MCF 10A (cell line): ENCODE data around the gene ENO4. TPM values are rescaled to one million over a fixed set of nuclear protein-coding genes. Genes with fewer than 3 reads are reported as not detected.

Experiments used
- BruUV-seq: library from RNA; stranded (reverse); fragments of 400-500 nt; replicated peaks from 2 replicates; lab custom pipeline; 2021; lab: Mats Ljungman, UMichigan
- CTCF ChIA-PET: fragments of 300-600 bp; sonication (Branson Sonifier 250); formaldehyde crosslinking; extraction: SDS; loops from one replicate; lab custom pipeline; 2021; ENCODE audit warnings: antibody characterized with exemption, inconsistent platforms; lab: Yijun Ruan, JAX
- POLR2A ChIA-PET: fragments of 300-600, 350-650 bp; sonication (Branson Sonifier 250); formaldehyde crosslinking; extraction: SDS; loops from one replicate; lab custom pipeline; 2020; ENCODE audit warnings: antibody characterized with exemption, inconsistent platforms; lab: Yijun Ruan, JAX
- DNase-seq: peaks from one replicate; pipeline ENCODE4 v3.0.0-alpha.2; 2018; ENCODE audit not compliant: unreplicated experiment
- H3K27ac Mint-ChIP-seq: one replicate; pipeline ENCODE4 v1.8.0; 2022; ENCODE audit warnings: mild to moderate bottlenecking, low read depth, mixed read lengths; ENCODE audit not compliant: unreplicated experiment
- H3K27me3 Mint-ChIP-seq: one replicate; pipeline ENCODE4 v1.8.0; 2022; ENCODE audit warnings: mixed read lengths; ENCODE audit not compliant: insufficient read depth, unreplicated experiment
- H3K36me3 Mint-ChIP-seq: one replicate; pipeline ENCODE4 v1.8.0; 2022; ENCODE audit warnings: mild to moderate bottlenecking, moderate library complexity, mixed read lengths; ENCODE audit not compliant: insufficient read depth, unreplicated experiment
- H3K4me1 Mint-ChIP-seq: one replicate; pipeline ENCODE4 v1.8.0; 2022; ENCODE audit warnings: mixed read lengths; ENCODE audit not compliant: insufficient read depth, unreplicated experiment
- H3K4me3 Mint-ChIP-seq: one replicate; pipeline ENCODE4 v1.8.0; 2022; ENCODE audit warnings: mild to moderate bottlenecking, moderate library complexity, mixed read lengths; ENCODE audit not compliant: unreplicated experiment
- H3K9me3 Mint-ChIP-seq: one replicate; pipeline ENCODE4 v1.8.0; 2022; ENCODE audit warnings: mixed read lengths; ENCODE audit not compliant: unreplicated experiment
- intact Hi-C: fragments of 100-400 bp; cut with micrococcal nuclease; formaldehyde crosslinking; loops from 2 replicates; pipeline ENCODE4 v1.14.1; 2022
- total RNA-seq: library from RNA; stranded (reverse); gene quantifications from 2 replicates; pipeline ENCODE4 v1.2.3, GENCODE V29; 2022
- TF ChIP-seq, protein P1 (sequence below): fragments of 200-600 bp; IDR thresholded peaks from one replicate; pipeline ENCODE4 v1.8.0; 2022; ENCODE audit warnings: antibody characterized with exemption, mild to moderate bottlenecking; ENCODE audit not compliant: unreplicated experiment

Gene ENO4
- total RNA-seq, 1 experiment from 2014 or later: not detected

DNA sequence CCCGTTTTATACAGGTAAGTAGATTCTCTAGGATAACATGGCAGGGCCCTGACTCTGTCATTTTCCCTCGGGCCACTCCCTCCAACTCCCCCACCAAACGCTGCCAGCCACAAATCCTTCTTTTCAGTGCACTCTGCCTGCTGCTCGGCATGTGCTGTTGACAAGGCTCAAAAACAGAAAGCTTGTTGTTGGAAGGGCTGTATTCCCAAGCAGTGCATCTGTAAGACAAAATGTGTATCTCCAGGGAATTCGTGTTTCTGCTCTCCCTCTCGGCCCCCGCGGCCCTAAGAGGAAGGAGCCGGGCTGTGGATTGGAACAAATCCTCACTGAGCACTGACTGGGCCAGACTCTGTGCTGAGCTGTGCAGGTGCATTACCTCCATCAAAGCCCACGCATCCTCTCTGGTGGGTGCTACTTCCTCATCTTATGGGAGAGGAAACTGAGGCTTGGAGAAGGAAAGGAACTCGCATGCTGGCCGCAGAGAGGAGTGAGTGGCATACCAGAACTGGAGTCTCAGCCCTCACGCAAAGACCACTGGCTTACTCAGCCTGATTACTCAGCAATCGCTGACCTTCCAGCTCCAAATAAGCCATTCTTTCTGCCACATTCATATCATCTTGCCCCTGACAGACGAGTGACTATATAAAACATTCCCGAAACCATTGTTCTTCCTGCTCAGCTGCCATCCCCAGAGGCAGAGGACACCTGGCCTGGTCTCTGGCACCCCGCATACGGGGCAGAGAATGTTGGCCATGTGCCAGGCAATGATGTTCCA is 33.5 kb upstream of the ENO4 start:
- Mint-ChIP-seq H3K27ac (no peak overlapping the region), H3K9me3 (no peaks in the 10 kb centered on the region), H3K36me3 (peaks cover 7% of the 10 kb centered on the region), H3K27me3 (peaks cover 33% of the 10 kb centered on the region), H3K4me1 (no peaks in the 10 kb centered on the region), H3K4me3 (no peak overlapping the region)
- TF ChIP-seq, protein P1, sequence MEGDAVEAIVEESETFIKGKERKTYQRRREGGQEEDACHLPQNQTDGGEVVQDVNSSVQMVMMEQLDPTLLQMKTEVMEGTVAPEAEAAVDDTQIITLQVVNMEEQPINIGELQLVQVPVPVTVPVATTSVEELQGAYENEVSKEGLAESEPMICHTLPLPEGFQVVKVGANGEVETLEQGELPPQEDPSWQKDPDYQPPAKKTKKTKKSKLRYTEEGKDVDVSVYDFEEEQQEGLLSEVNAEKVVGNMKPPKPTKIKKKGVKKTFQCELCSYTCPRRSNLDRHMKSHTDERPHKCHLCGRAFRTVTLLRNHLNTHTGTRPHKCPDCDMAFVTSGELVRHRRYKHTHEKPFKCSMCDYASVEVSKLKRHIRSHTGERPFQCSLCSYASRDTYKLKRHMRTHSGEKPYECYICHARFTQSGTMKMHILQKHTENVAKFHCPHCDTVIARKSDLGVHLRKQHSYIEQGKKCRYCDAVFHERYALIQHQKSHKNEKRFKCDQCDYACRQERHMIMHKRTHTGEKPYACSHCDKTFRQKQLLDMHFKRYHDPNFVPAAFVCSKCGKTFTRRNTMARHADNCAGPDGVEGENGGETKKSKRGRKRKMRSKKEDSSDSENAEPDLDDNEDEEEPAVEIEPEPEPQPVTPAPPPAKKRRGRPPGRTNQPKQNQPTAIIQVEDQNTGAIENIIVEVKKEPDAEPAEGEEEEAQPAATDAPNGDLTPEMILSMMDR: no peak
- no TSS peak for BruUV-seq
- DNase-seq: no peak
- ChIA-PET CTCF (interaction anchor here (0.9 to 3.8 kb wide), 3 partner anchors 13 to 360 kb away, joined by 3 to 15 read pairs (median 4); no protein-coding TSS in a partner anchor), POLR2A (interaction anchor here (0.5 to 1.9 kb wide), 4 partner anchors 34 to 375 kb away, joined by 3 to 4 read pairs (median 3); partner anchors contain the start of gene ENO4)
- intact Hi-C loops: no loop called here

DNA sequence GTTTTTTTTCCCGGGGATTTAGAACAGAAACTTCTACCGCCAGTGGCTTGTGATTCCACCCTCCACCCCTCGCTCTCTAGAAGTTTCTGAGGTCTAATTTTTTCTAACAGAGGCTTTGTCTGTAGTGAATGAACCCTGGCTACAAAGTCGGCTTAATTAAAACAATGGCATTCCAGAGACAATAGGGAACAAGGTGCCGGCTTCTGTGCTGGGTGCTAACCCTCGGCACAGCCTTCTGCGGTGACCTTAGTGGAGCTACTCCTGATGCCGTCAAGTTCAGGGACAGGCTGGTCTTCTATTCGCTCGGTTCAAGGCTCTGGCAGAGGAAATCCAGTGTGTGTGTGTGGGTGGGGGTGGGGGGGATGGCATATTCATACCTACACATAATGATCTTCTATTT is 32.1 kb upstream of the ENO4 start:
- DNase-seq: no peak
- H3K27ac Mint-ChIP-seq: no peak overlapping the region
- ChIA-PET CTCF (interaction anchor here (1.6 to 1.8 kb wide), 2 partner anchors 21 to 358 kb away, joined by 4 read pairs; no protein-coding TSS in a partner anchor), POLR2A (interaction anchor here (1.9 kb wide), 1 partner anchor 33 kb away, joined by 3 read pairs; the partner anchor contains the start of gene ENO4)
- peaks cover 28% of the 10 kb centered on the region for H3K27me3 Mint-ChIP-seq
- H3K9me3 Mint-ChIP-seq: no peaks in the 10 kb centered on the region
- TF ChIP-seq, protein P1: no peak
- no TSS peak for BruUV-seq
- intact Hi-C loops: no loop called here
- no peaks in the 10 kb centered on the region for H3K4me1 Mint-ChIP-seq
- H3K36me3 Mint-ChIP-seq: peaks cover 7% of the 10 kb centered on the region
- no peak overlapping the region for H3K4me3 Mint-ChIP-seq

DNA sequence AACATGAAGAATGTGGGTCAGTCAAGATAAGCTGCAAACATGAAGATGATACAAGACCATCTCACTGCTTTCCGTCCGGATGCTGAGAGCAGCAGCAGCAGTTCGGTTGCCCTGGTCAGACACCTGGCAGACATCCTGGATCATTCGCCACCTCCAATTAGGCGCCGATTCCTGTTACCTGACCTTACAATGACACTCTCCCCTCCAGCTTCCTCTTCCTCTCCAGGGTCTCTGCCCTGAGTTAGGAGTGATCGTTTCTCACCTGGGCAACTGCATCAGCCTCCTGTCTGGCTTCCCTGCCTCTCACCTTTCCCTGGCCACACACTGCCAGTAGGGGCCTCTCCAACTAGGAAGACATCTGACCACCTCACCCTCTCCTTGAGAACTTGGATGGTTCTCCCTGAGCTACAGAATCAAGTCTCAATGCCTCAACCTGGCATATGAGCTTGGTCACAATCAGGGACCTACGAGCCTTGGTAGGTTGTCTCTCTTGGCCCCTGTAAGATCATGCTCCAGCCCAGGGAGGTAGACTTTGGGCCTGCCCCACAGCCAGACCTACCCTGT is 31.4 kb upstream of the ENO4 start:
- Mint-ChIP-seq H3K9me3 (no peaks in the 10 kb centered on the region), H3K27ac (no peak overlapping the region), H3K4me1 (no peaks in the 10 kb centered on the region), H3K36me3 (peaks cover 7% of the 10 kb centered on the region), H3K27me3 (peaks cover 28% of the 10 kb centered on the region), H3K4me3 (no peak overlapping the region)
- ChIA-PET CTCF (interaction anchor here (1.6 to 1.8 kb wide), 2 partner anchors 22 to 357 kb away, joined by 4 read pairs; no protein-coding TSS in a partner anchor), POLR2A (interaction anchor here (1.9 kb wide), 1 partner anchor 32 kb away, joined by 3 read pairs; the partner anchor contains the start of gene ENO4)
- no peak for DNase-seq
- intact Hi-C loops: no loop called here
- TF ChIP-seq, protein P1: no peak
- BruUV-seq: no TSS peak
